Mucosa of stomach (tissue), 1 donor: ENCODE data around the gene SLC12A6.
A peak's percentile ranks its signal among the peaks of the same experiment; 100 is the strongest.

Experiments used
- H3K27me3 ChIP-seq: one replicate; pipeline ENCODE4 v1.7.0; 2013; ENCODE audit warnings: mild to moderate bottlenecking, low read length; ENCODE audit not compliant: control insufficient read depth, insufficient read depth
- H3K36me3 ChIP-seq: one replicate; pipeline ENCODE4 v1.7.0; 2013; ENCODE audit warnings: low read length; ENCODE audit not compliant: control insufficient read depth, insufficient read depth
- H3K4me1 ChIP-seq: one replicate; pipeline ENCODE4 v1.7.0; 2013; ENCODE audit warnings: mild to moderate bottlenecking, low read length; ENCODE audit not compliant: control insufficient read depth, insufficient read depth
- H3K4me3 ChIP-seq: one replicate; pipeline ENCODE4 v1.7.0; 2013; ENCODE audit warnings: low read length
- H3K9ac ChIP-seq: one replicate; pipeline ENCODE4 v1.7.0; 2013; ENCODE audit warnings: mild to moderate bottlenecking, low read length, moderate library complexity
- H3K9me3 ChIP-seq: one replicate; pipeline ENCODE4 v1.7.0; 2013; ENCODE audit warnings: mild to moderate bottlenecking, low read length, moderate library complexity; ENCODE audit not compliant: control insufficient read depth
- donor health status: Pancreatic carcinoma.

The SLC12A6 gene

GRCh38 chr15:34336231-34336990 lies 1.2 kb downstream of the SLC12A6 start:
- H3K36me3 ChIP-seq = no peaks in the 10 kb centered on the region
- H3K4me3 ChIP-seq = no peak overlapping the region
- H3K9ac ChIP-seq = peak overlapping the region; percentile 79

GRCh38 chr15:34335176-34336032 lies 2.2 kb downstream of the SLC12A6 start:
- Histone ChIP-seq H3K4me3 (no peak overlapping the region), H3K9ac (no peak overlapping the region)

More at GRCh38 chr15:34336231-34336990, 1.2 kb downstream of the SLC12A6 start:
- Histone ChIP-seq H3K4me1 (peaks cover 9% of the 10 kb centered on the region), H3K9me3 (no peaks in the 10 kb centered on the region), H3K27me3 (no peaks in the 10 kb centered on the region)

DNA sequence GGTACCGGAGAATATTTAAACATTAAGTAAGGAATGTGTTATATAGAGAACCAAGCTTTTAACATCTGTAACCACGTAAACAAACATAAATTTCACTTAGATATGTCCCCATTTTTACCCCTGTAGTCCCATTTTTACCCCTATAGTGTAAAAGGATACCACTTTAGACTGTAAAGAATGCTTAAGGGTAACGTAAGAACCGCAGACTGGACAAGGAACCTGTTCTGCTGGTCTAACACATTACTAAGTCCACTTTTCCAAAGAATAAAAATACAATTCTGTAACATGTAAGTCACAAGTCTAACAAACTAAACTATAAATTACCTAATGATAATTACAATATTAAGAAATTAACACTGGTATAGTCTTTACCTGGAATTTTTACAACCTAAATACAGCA lies 2.9 kb downstream of the SLC12A6 start:
- H3K27me3 ChIP-seq = no peaks in the 10 kb centered on the region
- H3K4me1 ChIP-seq = peaks cover 9% of the 10 kb centered on the region
- no peak overlapping the region for H3K4me3 ChIP-seq
- H3K9ac ChIP-seq = peak overlapping the region; percentile 19
- H3K9me3 ChIP-seq = no peaks in the 10 kb centered on the region
- no peaks in the 10 kb centered on the region for H3K36me3 ChIP-seq

More at GRCh38 chr15:34335176-34336032, 2.2 kb downstream of the SLC12A6 start:
- Histone ChIP-seq H3K4me1 (peaks cover 9% of the 10 kb centered on the region), H3K36me3 (no peaks in the 10 kb centered on the region), H3K27me3 (no peaks in the 10 kb centered on the region), H3K9me3 (no peaks in the 10 kb centered on the region)

GRCh38 chr15:34332553-34333120 lies 4.9 kb downstream of the SLC12A6 start:
- Histone ChIP-seq H3K9me3 (no peaks in the 10 kb centered on the region), H3K36me3 (no peaks in the 10 kb centered on the region), H3K27me3 (no peaks in the 10 kb centered on the region), H3K4me3 (no peak overlapping the region), H3K4me1 (peaks cover 9% of the 10 kb centered on the region), H3K9ac (no peak overlapping the region)

- no peaks in the 10 kb centered on the region for H3K9me3 ChIP-seq
- no peaks in the 10 kb centered on the region for H3K36me3 ChIP-seq
- H3K4me3 ChIP-seq = no peak overlapping the region
- H3K27me3 ChIP-seq = no peaks in the 10 kb centered on the region
- H3K4me1 ChIP-seq = peaks cover 5% of the 10 kb centered on the region
- no peak overlapping the region for H3K9ac ChIP-seq
Measured at GRCh38 chr15:34331809-34332208, 5.8 kb downstream of the SLC12A6 start.

DNA sequence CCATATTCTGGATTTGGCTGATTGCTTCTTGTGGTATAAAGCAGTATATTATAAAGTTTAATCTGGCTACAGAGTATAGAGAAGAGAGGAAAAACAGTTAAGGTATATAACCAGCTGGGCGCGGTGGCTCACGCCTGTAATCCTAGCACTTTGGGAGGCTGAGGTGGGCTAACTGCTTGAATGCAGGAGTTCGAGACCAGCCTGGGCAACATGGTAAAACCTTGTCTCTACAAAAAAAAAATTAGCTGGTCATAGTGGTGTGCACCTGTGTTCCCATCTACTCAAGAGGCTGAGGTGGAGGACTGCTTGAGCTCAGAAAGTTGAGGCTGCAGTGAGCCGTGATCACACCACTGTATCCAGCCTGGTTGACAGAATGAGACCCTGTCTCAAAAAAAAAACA lies 7.3 kb downstream of the SLC12A6 start:
- Histone ChIP-seq H3K36me3 (no peaks in the 10 kb centered on the region), H3K4me1 (no peaks in the 10 kb centered on the region), H3K9me3 (no peaks in the 10 kb centered on the region), H3K9ac (no peak overlapping the region), H3K27me3 (no peaks in the 10 kb centered on the region), H3K4me3 (no peak overlapping the region)

DNA sequence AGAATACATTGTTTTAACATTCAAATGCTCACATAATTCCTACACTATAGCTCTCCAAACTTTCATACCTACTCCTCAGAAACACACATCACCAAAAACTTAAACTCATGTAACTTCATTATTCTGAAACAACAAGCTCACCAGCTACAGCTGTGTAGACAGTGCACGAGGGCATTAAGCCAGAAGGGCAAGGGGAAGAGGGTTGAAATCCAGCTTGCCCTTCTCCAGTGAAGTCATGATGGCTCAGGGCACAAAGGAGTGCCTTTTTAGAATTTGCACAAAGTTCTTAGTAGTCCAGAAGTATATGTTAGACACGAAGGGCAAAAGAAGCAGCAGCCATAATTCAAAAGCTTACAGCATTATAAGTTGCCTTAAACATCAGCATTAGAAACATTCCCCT lies 8.6 kb downstream of the SLC12A6 start:
- no peaks in the 10 kb centered on the region for H3K4me1 ChIP-seq
- no peaks in the 10 kb centered on the region for H3K36me3 ChIP-seq
- no peak overlapping the region for H3K9ac ChIP-seq
- H3K27me3 ChIP-seq = no peaks in the 10 kb centered on the region
- H3K9me3 ChIP-seq = no peaks in the 10 kb centered on the region
- H3K4me3 ChIP-seq = no peak overlapping the region

GRCh38 chr15:34327906-34328305 lies 9.7 kb downstream of the SLC12A6 start:
- no peaks in the 10 kb centered on the region for H3K27me3 ChIP-seq
- no peak overlapping the region for H3K4me3 ChIP-seq
- no peaks in the 10 kb centered on the region for H3K4me1 ChIP-seq
- no peak overlapping the region for H3K9ac ChIP-seq
- H3K9me3 ChIP-seq = no peaks in the 10 kb centered on the region
- no peaks in the 10 kb centered on the region for H3K36me3 ChIP-seq

- Histone ChIP-seq H3K27me3 (no peaks in the 10 kb centered on the region), H3K4me1 (no peaks in the 10 kb centered on the region), H3K4me3 (no peak overlapping the region), H3K9ac (no peak overlapping the region), H3K36me3 (no peaks in the 10 kb centered on the region), H3K9me3 (no peaks in the 10 kb centered on the region)
Measured at GRCh38 chr15:34325368-34325767, 12.2 kb downstream of the SLC12A6 start.

DNA sequence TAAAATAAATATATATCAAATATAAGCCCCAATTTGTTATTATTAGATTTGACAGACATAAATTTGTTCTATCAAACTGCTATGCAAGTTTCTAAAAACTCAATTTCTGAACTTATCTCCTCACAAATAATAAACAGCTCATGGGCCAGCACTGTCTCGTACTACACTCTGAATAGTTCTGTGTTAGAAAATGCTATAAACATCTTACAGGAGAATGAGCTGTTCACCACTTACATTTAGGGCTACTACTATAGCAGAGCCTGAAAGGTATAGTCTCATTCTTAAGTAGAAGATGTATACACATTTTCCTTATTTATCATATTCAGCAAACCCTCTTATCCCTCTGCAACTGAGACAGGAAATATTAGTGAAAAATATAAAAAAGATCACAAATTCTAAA lies 12.6 kb downstream of the SLC12A6 start:
- H3K4me3 ChIP-seq = no peak overlapping the region
- no peaks in the 10 kb centered on the region for H3K4me1 ChIP-seq
- no peak overlapping the region for H3K9ac ChIP-seq
- no peaks in the 10 kb centered on the region for H3K36me3 ChIP-seq
- H3K9me3 ChIP-seq = no peaks in the 10 kb centered on the region
- no peaks in the 10 kb centered on the region for H3K27me3 ChIP-seq

DNA sequence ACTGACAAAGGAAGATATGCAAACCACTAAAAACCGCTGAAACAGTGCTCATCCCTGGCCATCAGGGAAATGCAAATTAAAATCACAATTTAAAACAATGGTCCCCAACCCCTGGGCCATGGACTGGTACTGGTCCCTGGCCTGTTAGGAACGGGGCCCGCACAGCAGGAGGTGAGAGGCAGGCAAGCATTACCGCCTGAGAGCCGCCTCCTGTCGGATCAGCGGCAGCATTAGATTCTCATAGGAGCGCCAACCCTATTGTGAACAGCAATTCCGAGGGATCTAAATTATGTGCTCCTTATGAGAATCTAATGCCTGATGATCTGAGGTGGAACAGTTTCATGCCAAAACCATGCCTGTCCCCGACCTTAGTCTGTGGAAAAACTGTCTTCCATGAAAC lies 14.4 kb downstream of the SLC12A6 start:
- peaks cover 4% of the 10 kb centered on the region for H3K4me1 ChIP-seq
- no peak overlapping the region for H3K9ac ChIP-seq

More for the DNA sequence above, 14.4 kb downstream of the SLC12A6 start:
- Histone ChIP-seq H3K4me3 (no peak overlapping the region), H3K36me3 (no peaks in the 10 kb centered on the region), H3K27me3 (no peaks in the 10 kb centered on the region), H3K9me3 (no peaks in the 10 kb centered on the region)
